Kidney (tissue), 14 donors: ENCODE results near the gene RREB1. TPM values are rescaled to one million over a fixed set of nuclear protein-coding genes. Genes with fewer than 3 reads are reported as not detected.

Experiments used
- DNase-seq, 5 donors: peaks; one replicate each; pipeline ENCODE4 v3.0.0-alpha.2; 2013 to 2020
- FAIRE-seq: peaks from 2 replicates; lab custom pipeline; 2012; peaks lifted over from hg19 to GRCh38; lab: Jason Lieb, UNC
- H3K27ac ChIP-seq, 2 donors: one replicate each; pipeline ENCODE4 v1.7.0; 2013; ENCODE audit warnings: low read depth in 2 of 2, low read length in 2 of 2, inconsistent platforms in 1 of 2
- H3K27me3 ChIP-seq: one replicate; pipeline ENCODE4 v1.7.1; 2013; ENCODE audit warnings: low read length, inconsistent platforms; ENCODE audit not compliant: control insufficient read depth, insufficient read depth
- H3K36me3 ChIP-seq, 3 donors: one replicate each; pipeline versions ENCODE4 v1.7.0 to v1.7.1; 2013; ENCODE audit warnings: low read length in 3 of 3, control low read depth in 1 of 3, inconsistent platforms in 1 of 3; ENCODE audit not compliant: insufficient read depth in 3 of 3, control insufficient read depth in 2 of 3
- H3K4me1 ChIP-seq, 3 donors: one replicate each; pipeline versions ENCODE4 v1.7.0 to v1.7.1; 2013; ENCODE audit warnings: low read length in 3 of 3, inconsistent platforms in 1 of 3, low read depth in 1 of 3; ENCODE audit not compliant: control insufficient read depth in 2 of 3, insufficient read depth in 2 of 3
- H3K4me3 ChIP-seq, 3 donors: one replicate each; pipeline versions ENCODE4 v1.7.0 to v1.8.1; 2013; ENCODE audit warnings: low read length in 3 of 3, control low read depth in 1 of 3, inconsistent platforms in 1 of 3
- H3K9ac ChIP-seq, 3 donors: one replicate each; pipeline versions ENCODE4 v1.7.0 to v1.7.1; 2013; ENCODE audit warnings: low read length in 3 of 3, control low read depth in 1 of 3, inconsistent platforms in 1 of 3
- H3K9me3 ChIP-seq, 3 donors: one replicate each; pipeline versions ENCODE4 v1.7.0 to v1.7.1; 2013; ENCODE audit warnings: low read length in 3 of 3, control low read depth in 1 of 3, inconsistent platforms in 1 of 3; ENCODE audit not compliant: control insufficient read depth in 2 of 3, insufficient read depth in 1 of 3
- intact Hi-C: fragments of 100-400 bp; cut with DNase I; formaldehyde crosslinking; loops from one replicate; pipeline ENCODE4 v1.11.1; 2022
- polyA plus RNA-seq: library from polyadenylated mRNA; stranded (reverse); fragments of 350-450 nt; fragmentation: Illumina TruSeq; extraction: RNeasy Lipid Tissue Mini Kit (QIAGEN cat#74804); gene quantifications from one replicate; pipeline ENCODE4 v1.2.3, GENCODE V29; 2014; ENCODE audit warnings: low read depth, low replicate concordance; ENCODE audit not compliant: insufficient read depth
- total RNA-seq: library from RNA; stranded (reverse); fragmentation: NEBNext Ultra II Directional; extraction: Animal tissue kit (Norgen Biotek cat#: 25700); gene quantifications from one replicate; pipeline ENCODE4 v1.2.1, GENCODE V29; 2021
- TF ChIP-seq, protein P1 (sequence below): IDR thresholded peaks from 3 replicates; pipeline ENCODE4 v1.5.1; 2012; ENCODE audit warnings: mild to moderate bottlenecking, moderate library complexity, borderline replicate concordance; ENCODE audit not compliant: insufficient read depth; ENCODE audit errors: extremely low read depth
- donor health status: control.
- donor health status: control.
- donor health status: control.
- donor health status: control.
- donor health status: control.
- donor health status: DM: yes; HTN: yes; CAD: no.
- donor health status: Normal renal cell carcinoma (clear cell type).

The RREB1 gene
- total and polyA plus RNA-seq, 2 donors from 2014 or later = 5.9 to 56.5 TPM

DNA sequence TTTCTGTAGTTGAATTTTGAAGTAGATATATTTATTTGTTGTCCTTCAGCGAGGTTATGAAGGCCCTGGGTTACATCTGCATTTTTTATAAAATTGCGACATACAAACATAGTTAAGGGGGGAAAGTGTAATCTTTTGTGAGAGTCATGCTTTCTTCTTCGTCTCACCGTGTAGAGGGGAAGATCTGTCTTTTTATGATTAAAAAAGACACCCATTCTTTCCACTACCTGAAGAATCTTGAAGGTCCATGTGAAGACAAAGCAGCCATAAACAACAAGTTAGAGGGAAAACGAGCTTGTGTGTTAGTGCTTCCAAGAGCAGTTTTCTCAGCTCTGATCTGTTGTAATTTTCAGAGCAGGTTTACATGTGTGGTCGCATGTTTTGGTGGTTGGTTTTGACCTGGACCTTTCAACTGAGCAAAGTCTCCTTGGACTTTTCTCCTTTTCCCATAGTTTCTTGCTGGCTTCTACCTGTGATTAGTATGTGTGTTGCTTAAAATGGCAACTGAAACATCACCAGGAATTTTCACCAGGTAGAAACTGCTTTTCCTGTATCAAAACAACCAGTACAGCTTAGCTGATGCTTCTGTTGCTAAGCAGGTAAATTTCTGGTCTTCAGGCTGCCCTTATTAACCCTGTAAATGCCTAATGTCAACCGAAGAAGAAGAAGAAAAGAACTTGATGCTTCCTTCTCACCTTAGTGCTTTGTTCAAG is 37.3 kb downstream of the RREB1 start:
- H3K36me3 ChIP-seq = no peaks in the 10 kb centered on the region
- no peak overlapping the region for H3K4me3 ChIP-seq
- H3K9ac ChIP-seq = no peak overlapping the region
- intact Hi-C loops = no loop called here
- FAIRE-seq = no peak
- no peaks in the 10 kb centered on the region for H3K27me3 ChIP-seq
- DNase-seq = peak in 2 of 5 donors; percentile 55 to 60
- TF ChIP-seq, protein P1, sequence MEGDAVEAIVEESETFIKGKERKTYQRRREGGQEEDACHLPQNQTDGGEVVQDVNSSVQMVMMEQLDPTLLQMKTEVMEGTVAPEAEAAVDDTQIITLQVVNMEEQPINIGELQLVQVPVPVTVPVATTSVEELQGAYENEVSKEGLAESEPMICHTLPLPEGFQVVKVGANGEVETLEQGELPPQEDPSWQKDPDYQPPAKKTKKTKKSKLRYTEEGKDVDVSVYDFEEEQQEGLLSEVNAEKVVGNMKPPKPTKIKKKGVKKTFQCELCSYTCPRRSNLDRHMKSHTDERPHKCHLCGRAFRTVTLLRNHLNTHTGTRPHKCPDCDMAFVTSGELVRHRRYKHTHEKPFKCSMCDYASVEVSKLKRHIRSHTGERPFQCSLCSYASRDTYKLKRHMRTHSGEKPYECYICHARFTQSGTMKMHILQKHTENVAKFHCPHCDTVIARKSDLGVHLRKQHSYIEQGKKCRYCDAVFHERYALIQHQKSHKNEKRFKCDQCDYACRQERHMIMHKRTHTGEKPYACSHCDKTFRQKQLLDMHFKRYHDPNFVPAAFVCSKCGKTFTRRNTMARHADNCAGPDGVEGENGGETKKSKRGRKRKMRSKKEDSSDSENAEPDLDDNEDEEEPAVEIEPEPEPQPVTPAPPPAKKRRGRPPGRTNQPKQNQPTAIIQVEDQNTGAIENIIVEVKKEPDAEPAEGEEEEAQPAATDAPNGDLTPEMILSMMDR = no peak
- H3K27ac ChIP-seq = peak overlapping the region; percentile 81 to 88
- H3K4me1 ChIP-seq = peaks cover 15 to 55% (median 36%) of the 10 kb centered on the region in 3 donors
- H3K9me3 ChIP-seq = no peaks in the 10 kb centered on the region

DNA sequence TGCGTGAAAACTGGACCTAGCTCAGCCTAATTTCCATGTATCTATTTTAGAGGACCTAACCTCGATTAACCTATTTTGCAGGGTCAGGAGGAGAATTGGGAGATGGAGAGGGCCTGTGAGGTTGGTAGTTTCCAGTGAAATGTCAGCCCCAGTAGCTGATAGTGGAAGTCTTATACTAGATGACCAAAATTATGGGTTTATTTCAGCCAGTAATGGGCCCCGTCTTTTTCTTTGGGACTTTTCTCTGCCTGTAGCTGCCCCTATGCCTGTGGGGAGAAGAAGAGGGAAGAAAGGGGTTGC is 37.8 kb downstream of the RREB1 start:
- DNase-seq (no peak), FAIRE-seq (no peak)
- Histone ChIP-seq H3K9ac (no peak overlapping the region), H3K4me1 (peaks cover 18 to 53% (median 37%) of the 10 kb centered on the region in 3 donors), H3K9me3 (no peaks in the 10 kb centered on the region), H3K4me3 (no peak overlapping the region), H3K27ac (peak overlapping the region; percentile 81 to 88), H3K27me3 (no peaks in the 10 kb centered on the region), H3K36me3 (no peaks in the 10 kb centered on the region)
- TF ChIP-seq, protein P1 = no peak
- intact Hi-C loops = no loop called here

DNA sequence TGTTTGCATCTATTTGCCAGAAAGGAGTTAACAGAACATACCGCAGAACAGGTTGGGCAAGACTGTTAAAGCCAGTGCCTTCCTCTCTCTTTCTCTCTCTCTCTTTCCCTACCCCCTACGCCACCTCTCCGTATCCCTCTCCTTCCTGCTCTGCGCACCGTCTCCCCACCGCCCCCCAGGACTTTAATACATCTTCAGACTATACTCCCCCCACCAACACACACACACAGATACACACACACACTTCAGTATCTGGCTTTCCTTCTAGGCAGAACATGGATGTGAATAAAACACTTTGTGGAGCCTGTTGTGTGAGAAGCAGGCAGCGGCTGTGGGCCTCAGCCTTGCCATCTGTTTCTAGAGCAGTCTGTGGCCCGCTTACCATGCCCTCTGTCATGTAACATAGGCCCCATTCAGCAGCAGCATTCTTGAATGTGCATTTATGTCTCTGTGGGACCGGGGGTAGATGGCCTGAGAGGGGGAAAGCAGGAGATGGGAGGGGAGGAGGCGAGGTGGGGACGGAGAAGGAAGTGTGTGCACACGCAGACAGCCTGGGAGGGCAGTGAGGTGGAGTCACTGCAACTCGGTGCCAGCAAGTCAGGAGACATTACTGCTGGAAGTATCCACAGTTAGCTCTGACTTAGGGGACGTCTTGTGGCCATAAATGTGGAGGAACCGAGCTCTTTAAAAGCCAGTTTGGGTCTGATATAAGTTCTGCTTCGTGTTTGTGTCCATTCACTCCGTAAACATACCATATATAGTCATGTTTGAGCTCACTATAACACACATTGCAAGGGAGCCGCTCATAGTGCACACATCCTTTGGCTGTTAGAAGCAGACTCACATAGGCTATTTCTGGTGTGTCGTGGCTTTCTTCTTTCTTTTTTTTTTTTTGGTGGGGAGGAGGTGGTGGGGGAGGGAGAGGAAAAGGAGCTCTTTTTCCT is 38.4 kb downstream of the RREB1 start:
- H3K9ac ChIP-seq = peak overlapping the region in 1 of 3 donors; percentile 34
- no peaks in the 10 kb centered on the region for H3K27me3 ChIP-seq
- no peaks in the 10 kb centered on the region for H3K9me3 ChIP-seq
- peak overlapping the region in 1 of 3 donors; percentile 5 for H3K4me3 ChIP-seq
- no peak for FAIRE-seq
- DNase-seq = peak; percentile 58 to 85 (median 79)
- H3K4me1 ChIP-seq = peaks cover 19 to 58% (median 39%) of the 10 kb centered on the region in 3 donors
- peak overlapping the region; percentile 81 to 88 for H3K27ac ChIP-seq
- intact Hi-C loops = no loop called here
- TF ChIP-seq, protein P1 = no peak
- no peaks in the 10 kb centered on the region for H3K36me3 ChIP-seq
